ENCODE results near the gene DBF4.
"Not testable (repeated sequence)": the region's sequence is repeated elsewhere in the genome, so short reads cannot be mapped to it uniquely, and the experiment has no call there.

The DBF4 gene

GRCh38 chr7:87895363-87895762 is 19.1 kb downstream of the DBF4 start:
- no peak overlapping the region for H3K27ac ChIP-seq
- TF ChIP-seq ZFX (IDR thresholded peaks at IDR 0.05) (no peak), CTCF (conservative IDR thresholded peaks at IDR 0.05) (no peak)

GRCh38 chr7:87899255-87899654 is 23.0 kb downstream of the DBF4 start:
- no peak overlapping the region for H3K27ac ChIP-seq
- TF ChIP-seq ZFX (IDR thresholded peaks at IDR 0.05) (no peak), CTCF (conservative IDR thresholded peaks at IDR 0.05) (no peak)

GRCh38 chr7:87907136-87907906 is 31.0 kb downstream of the DBF4 start:
- not testable (repeated sequence) for H3K27ac ChIP-seq

DNA sequence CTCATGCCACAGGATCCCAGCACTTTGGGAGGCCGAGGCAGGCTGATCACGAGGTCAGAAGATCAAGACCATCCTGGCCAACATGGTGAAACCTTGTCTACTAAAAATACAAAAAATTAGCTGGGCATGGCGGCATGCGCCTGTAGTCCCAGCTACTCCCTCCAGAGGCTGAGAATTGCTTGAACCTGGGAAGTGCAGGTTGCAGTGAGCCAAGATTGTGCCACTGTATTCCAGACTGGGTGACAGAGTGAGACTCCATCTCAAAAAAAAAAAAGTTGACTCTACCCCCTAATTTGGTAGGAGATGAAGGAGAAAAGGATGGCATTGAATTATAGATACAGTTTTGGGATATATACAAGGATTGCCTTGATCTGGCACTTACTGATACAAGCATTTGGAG is 32.5 kb downstream of the DBF4 start:
- not testable (repeated sequence) for H3K27ac ChIP-seq

GRCh38 chr7:87912121-87912520 is 35.8 kb downstream of the DBF4 start:
- H3K27ac ChIP-seq = no peak overlapping the region
- no peak for TF ChIP-seq ZFX (IDR thresholded peaks at IDR 0.05)
- TF ChIP-seq CTCF (conservative IDR thresholded peaks at IDR 0.05) = no peak

GRCh38 chr7:87918740-87919139 is 42.4 kb downstream of the DBF4 start:
- H3K27ac ChIP-seq = no peak overlapping the region
- no peak for TF ChIP-seq CTCF (conservative IDR thresholded peaks at IDR 0.05)
- no peak for TF ChIP-seq ZFX (IDR thresholded peaks at IDR 0.05)

GRCh38 chr7:87919875-87920274 is 43.6 kb downstream of the DBF4 start:
- no peak for TF ChIP-seq ZFX (IDR thresholded peaks at IDR 0.05)
- no peak for TF ChIP-seq CTCF (conservative IDR thresholded peaks at IDR 0.05)
- H3K27ac ChIP-seq = no peak overlapping the region

DNA sequence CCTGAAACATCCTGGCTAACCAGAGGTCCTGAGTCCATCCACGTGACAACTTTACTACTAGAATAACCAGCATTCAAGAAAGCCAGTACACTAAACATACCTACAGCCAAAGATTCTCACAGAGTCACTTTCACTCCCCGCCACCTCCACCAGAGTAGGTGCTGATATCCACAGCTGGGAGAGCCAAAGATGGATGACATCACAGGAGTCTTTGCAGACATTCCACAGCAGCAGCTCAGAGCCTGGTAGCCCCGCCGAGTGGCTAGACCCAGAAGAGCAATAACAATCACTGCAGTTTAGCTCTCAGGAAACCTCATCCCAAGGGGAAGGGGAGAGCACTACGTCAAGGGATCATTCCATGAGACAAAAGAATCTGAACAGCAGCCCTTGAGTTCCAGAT is 44.3 kb downstream of the DBF4 start:
- TF ChIP-seq CTCF (conservative IDR thresholded peaks at IDR 0.05) (no peak), ZFX (IDR thresholded peaks at IDR 0.05) (no peak)
- no peak overlapping the region for H3K27ac ChIP-seq

DNA sequence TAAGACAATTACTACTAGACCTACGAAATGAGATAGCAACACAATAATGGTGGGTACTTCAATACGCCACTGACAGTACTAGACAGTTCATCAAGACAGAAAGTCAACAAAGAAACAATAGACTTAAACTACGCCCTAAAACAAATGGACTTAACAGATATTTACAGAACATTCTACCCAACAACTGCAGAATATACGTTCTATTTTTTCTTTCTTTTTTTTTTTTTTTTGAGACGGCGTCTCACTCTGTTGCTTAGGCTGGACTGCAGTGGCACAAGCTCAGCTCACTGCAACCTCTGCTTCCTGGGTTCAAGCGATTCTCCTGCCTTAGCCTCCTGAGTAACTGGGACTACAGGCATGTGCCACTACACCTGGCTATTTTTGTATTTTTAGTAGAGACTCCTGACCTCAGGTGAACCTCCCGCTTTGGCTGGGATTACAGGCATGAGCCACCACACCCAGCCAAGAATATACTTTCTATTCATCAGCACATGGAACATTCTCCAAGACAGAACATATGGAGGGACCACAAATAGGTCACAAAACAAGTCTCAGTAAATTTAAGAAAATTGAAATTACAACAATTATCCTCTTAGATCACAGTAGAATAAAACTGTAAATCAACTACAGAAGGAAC is 46.6 kb downstream of the DBF4 start:
- H3K27ac ChIP-seq = not testable (repeated sequence)

Data from C4-2B (cell line).